SK-N-SH (cell line): Measurements from ENCODE around the gene APOM.

ENCODE experiments used
- POLR2AphosphoS5 ChIP-seq: IDR thresholded peaks from 2 replicates; pipeline ENCODE4 v1.6.1; 2012; ENCODE audit warnings: low read depth, low read length
- SIN3A ChIP-seq: IDR thresholded peaks from 2 replicates; pipeline ENCODE4 v1.6.1; 2012; ENCODE audit warnings: low read depth, mild to moderate bottlenecking, low read length, moderate library complexity, borderline replicate concordance
- TF ChIP-seq, protein P1 (sequence below): fragments of 150-350 bp; IDR thresholded peaks from 2 replicates; pipeline ENCODE4 v1.6.1; 2017; ENCODE audit warnings: antibody characterized with exemption, low read length, low read depth, borderline replicate concordance

DNA sequence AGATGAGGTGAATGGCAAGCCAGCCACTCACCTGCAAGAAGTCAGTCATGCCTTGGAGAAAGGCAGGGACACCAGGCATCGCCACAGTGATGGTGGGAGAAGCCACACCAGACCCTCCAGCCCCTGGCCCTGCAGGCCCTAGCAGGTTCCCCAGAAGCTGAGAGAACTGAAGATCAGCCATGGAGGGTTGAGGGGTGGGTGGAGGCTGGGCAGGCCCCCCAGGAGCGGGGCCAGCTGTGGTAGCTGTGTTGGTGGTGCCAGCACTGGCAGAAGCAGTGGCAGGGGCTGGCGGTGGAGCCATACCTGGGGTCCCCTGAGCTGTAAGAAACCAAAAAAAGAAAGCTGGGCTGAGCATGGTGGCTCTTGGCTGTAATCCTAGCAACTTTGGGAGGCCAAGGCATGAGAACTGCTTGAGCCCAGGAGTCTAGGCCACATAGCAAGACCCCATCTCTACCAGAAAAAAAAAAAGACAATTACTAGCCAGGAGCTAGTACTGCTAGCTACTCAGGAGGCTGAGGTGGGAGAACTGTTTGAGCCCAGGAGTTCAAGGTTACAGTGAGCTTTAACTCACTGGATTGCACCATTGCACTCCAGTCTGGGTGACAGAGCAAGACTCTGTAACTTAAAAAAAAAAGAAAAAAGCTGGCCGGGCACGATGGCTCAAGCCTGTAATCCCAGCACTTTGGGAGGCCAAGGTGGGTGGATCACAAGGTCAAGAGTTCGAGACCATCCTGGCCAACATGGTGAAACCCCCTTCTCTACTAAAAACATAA lies 12.7 kb upstream of the APOM start:
- TF ChIP-seq SIN3A (no peak), POLR2AphosphoS5 (no peak)
- TF ChIP-seq, protein P1, sequence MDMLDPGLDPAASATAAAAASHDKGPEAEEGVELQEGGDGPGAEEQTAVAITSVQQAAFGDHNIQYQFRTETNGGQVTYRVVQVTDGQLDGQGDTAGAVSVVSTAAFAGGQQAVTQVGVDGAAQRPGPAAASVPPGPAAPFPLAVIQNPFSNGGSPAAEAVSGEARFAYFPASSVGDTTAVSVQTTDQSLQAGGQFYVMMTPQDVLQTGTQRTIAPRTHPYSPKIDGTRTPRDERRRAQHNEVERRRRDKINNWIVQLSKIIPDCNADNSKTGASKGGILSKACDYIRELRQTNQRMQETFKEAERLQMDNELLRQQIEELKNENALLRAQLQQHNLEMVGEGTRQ: no peak
